ENCODE measurements around the gene PNMA8C.
"Not testable (repeated sequence)": the region's sequence is repeated elsewhere in the genome, so short reads cannot be mapped to it uniquely, and the experiment has no call there.

PNMA8C gene

GRCh38 chr19:46411088-46411924 is 17.4 kb downstream of the PNMA8C start:
- no peak for DNase-seq

GRCh38 chr19:46410205-46411087 is 18.3 kb downstream of the PNMA8C start:
- DNase-seq: no peak

GRCh38 chr19:46409191-46409590 is 19.5 kb downstream of the PNMA8C start:
- no peak for DNase-seq

GRCh38 chr19:46408664-46409039 is 20.1 kb downstream of the PNMA8C start:
- no peak for DNase-seq

- DNase-seq: no peak
Measured at GRCh38 chr19:46407856-46408663, 20.7 kb downstream of the PNMA8C start.

GRCh38 chr19:46406976-46407375 is 21.8 kb downstream of the PNMA8C start:
- no peak for DNase-seq

- no peak for DNase-seq
Measured at GRCh38 chr19:46404753-46405468, 23.8 kb downstream of the PNMA8C start.

GRCh38 chr19:46404055-46404752 is 24.5 kb downstream of the PNMA8C start:
- DNase-seq: no peak

GRCh38 chr19:46402725-46403124 is 26.0 kb downstream of the PNMA8C start:
- no peak for DNase-seq

- DNase-seq: not testable (repeated sequence)
Measured at GRCh38 chr19:46397801-46398479, 30.8 kb downstream of the PNMA8C start.

- DNase-seq: no peak
Measured at GRCh38 chr19:46394402-46394797, 34.3 kb downstream of the PNMA8C start.

GRCh38 chr19:46393456-46394401 is 35.0 kb downstream of the PNMA8C start:
- no peak for DNase-seq

- DNase-seq: no peak
Measured at GRCh38 chr19:46392837-46393236, 35.9 kb downstream of the PNMA8C start.

- DNase-seq: no peak
Measured at GRCh38 chr19:46392252-46392801, 36.4 kb downstream of the PNMA8C start.

GRCh38 chr19:46391296-46392251 is 37.2 kb downstream of the PNMA8C start:
- no peak for DNase-seq

- DNase-seq: no peak
Measured at GRCh38 chr19:46390866-46391265, 37.9 kb downstream of the PNMA8C start.

GRCh38 chr19:46390121-46390858 is 38.4 kb downstream of the PNMA8C start:
- no peak for DNase-seq
